HG03196 (cell line): ENCODE data around the gene AGBL1.

Experiments
- ATAC-seq: cut with Tn5 transposase; IDR thresholded peaks from one replicate; pipeline ENCODE4 v1.9.1; 2021; ENCODE audit not compliant: unreplicated experiment

Gene AGBL1

GRCh38 chr15:86629409-86630356 lies 550.0 kb downstream of the AGBL1 start:
- ATAC-seq: no peak

- no peak for ATAC-seq
Measured at GRCh38 chr15:86630946-86631345, 551.3 kb downstream of the AGBL1 start.

GRCh38 chr15:86634146-86634545 lies 554.5 kb downstream of the AGBL1 start:
- ATAC-seq: no peak

GRCh38 chr15:86634992-86635638 lies 555.4 kb downstream of the AGBL1 start:
- no peak for ATAC-seq

- no peak for ATAC-seq
Measured at GRCh38 chr15:86644339-86644738, 564.7 kb downstream of the AGBL1 start.

- no peak for ATAC-seq
Measured at GRCh38 chr15:86645925-86646500, 566.3 kb downstream of the AGBL1 start.

- no peak for ATAC-seq
Measured at GRCh38 chr15:86647810-86648440, 568.3 kb downstream of the AGBL1 start.

- no peak for ATAC-seq
Measured at GRCh38 chr15:86649277-86649676, 569.6 kb downstream of the AGBL1 start.

- no peak for ATAC-seq
Measured at GRCh38 chr15:86650094-86650493, 570.4 kb downstream of the AGBL1 start.

- no peak for ATAC-seq
Measured at GRCh38 chr15:86653344-86654197, 573.9 kb downstream of the AGBL1 start.

- no peak for ATAC-seq
Measured at GRCh38 chr15:86654501-86654900, 574.8 kb downstream of the AGBL1 start.

GRCh38 chr15:86657305-86657704 lies 577.6 kb downstream of the AGBL1 start:
- no peak for ATAC-seq

- no peak for ATAC-seq
Measured at GRCh38 chr15:86659724-86660411, 580.2 kb downstream of the AGBL1 start.

- ATAC-seq: no peak
Measured at GRCh38 chr15:86661580-86661979, 581.9 kb downstream of the AGBL1 start.

- no peak for ATAC-seq
Measured at GRCh38 chr15:86663304-86663703, 583.6 kb downstream of the AGBL1 start.

- no peak for ATAC-seq
Measured at GRCh38 chr15:86663979-86664378, 584.3 kb downstream of the AGBL1 start.

- ATAC-seq: no peak
Measured at GRCh38 chr15:86664581-86664980, 584.9 kb downstream of the AGBL1 start.

GRCh38 chr15:86676002-86676401 lies 596.3 kb downstream of the AGBL1 start:
- no peak for ATAC-seq

GRCh38 chr15:86677278-86677677 lies 597.6 kb downstream of the AGBL1 start:
- ATAC-seq: no peak

- ATAC-seq: no peak
Measured at GRCh38 chr15:86685263-86685662, 605.6 kb downstream of the AGBL1 start.
